Esophagus squamous epithelium (tissue), 5 donors: Measurements from ENCODE around the gene NFKBIZ. TPM values are rescaled to one million over a fixed set of nuclear protein-coding genes. Genes with fewer than 3 reads are reported as not detected.

Experiments
- DNase-seq: peaks from one replicate; lab custom pipeline; 2025; lab: John Stamatoyannopoulos, UW
- H3K27ac ChIP-seq, 4 donors: fragments of 200-600 bp; sonication (generic); one replicate each; pipeline ENCODE4 v1.5.1; 2016 to 2019; ENCODE audit warnings: mild to moderate bottlenecking in 1 of 4
- H3K27me3 ChIP-seq, 4 donors: fragments of 200-600 bp; sonication (generic); 1 replicate in 3 of 4; 2 replicates in 1 of 4; pipeline versions ENCODE4 v1.5.1 to v1.6.0; 2017 to 2021; ENCODE audit warnings: antibody characterized with exemption in 1 of 4
- H3K36me3 ChIP-seq, 3 donors: fragments of 200-600 bp; sonication (generic); one replicate each; pipeline ENCODE4 v1.5.1; 2016 to 2019
- H3K4me1 ChIP-seq, 3 donors: fragments of 200-600 bp; sonication (generic); one replicate each; pipeline ENCODE4 v1.5.1; 2017 to 2019
- H3K4me3 ChIP-seq, 4 donors: fragments of 200-600 bp; sonication (generic); 1 replicate in 3 of 4; 2 replicates in 1 of 4; pipeline ENCODE4 v1.5.1; 2016 to 2019; ENCODE audit warnings: mild to moderate bottlenecking in 2 of 4, moderate library complexity in 1 of 4
- H3K9me3 ChIP-seq, 3 donors: fragments of 200-600 bp; sonication (generic); one replicate each; pipeline ENCODE4 v1.5.1; 2016 to 2019
- CTCF ChIP-seq, 6 experiments: fragments of 450-650 bp in 4 of 6; fragments of 200-600 bp in 2 of 6; sonication (generic) in 2 of 6; IDR thresholded peaks; one replicate each; pipeline ENCODE4 v1.5.1; 2016 to 2019; ENCODE audit warnings: antibody characterized with exemption in 6 of 6, mild to moderate bottlenecking in 4 of 6, moderate library complexity in 4 of 6
- POLR2A ChIP-seq, 4 donors: fragments of 450-650 bp; IDR thresholded peaks; one replicate each; pipeline ENCODE4 v1.6.1; 2017; ENCODE audit warnings: antibody characterized with exemption in 4 of 4, mild to moderate bottlenecking in 4 of 4, moderate library complexity in 3 of 4
- WGBS, 2 donors: methylation state at CpG; one replicate each; pipeline ENCODE4 v1.1.5; 2018; 5-methylcytosine and 5-hydroxymethylcytosine counted together
- intact Hi-C: fragments of 100-400 bp; cut with DNase I; formaldehyde crosslinking; loops from one replicate; pipeline ENCODE4 v1.15.0; 2022
- total RNA-seq, 4 donors: library from RNA; depleted of rRNA; stranded (reverse); fragments of >200 nt; gene quantifications; one replicate each; pipeline ENCODE4 v1.1.0, GENCODE V29; 2016
- donor health status: DM: yes; HTN: yes; CAD: no.

NFKBIZ gene
- total RNA-seq, 4 donors from 2014 or later, result 19.2 to 108 (median 35.4) TPM

- DNase-seq, result no peak
- no peaks in the 10 kb centered on the region for H3K9me3 ChIP-seq
- TF ChIP-seq POLR2A (IDR thresholded peaks at IDR 0.05) (no peak), CTCF (IDR thresholded peaks at IDR 0.05) (no peak)
- no peaks in the 10 kb centered on the region for H3K27me3 ChIP-seq
- peaks cover 0 to 5% (median 0%) of the 10 kb centered on the region in 3 donors for H3K36me3 ChIP-seq
- H3K4me3 ChIP-seq, result no peak overlapping the region
- H3K4me1 ChIP-seq, result peaks cover 4 to 26% (median 9%) of the 10 kb centered on the region in 3 donors
- H3K27ac ChIP-seq, result no peak overlapping the region
- 72 to 89% methylated on average over 2 of the region's 2 CpGs for WGBS, 2 donors
- intact Hi-C loops, result no loop called here
Measured at GRCh38 chr3:101811875-101812274, 37.4 kb upstream of the NFKBIZ start.

- H3K9me3 ChIP-seq, result no peaks in the 10 kb centered on the region
- intact Hi-C loops, result no loop called here
- no peak for DNase-seq
- H3K27ac ChIP-seq, result no peak overlapping the region
- no peak overlapping the region for H3K4me3 ChIP-seq
- H3K36me3 ChIP-seq, result peaks cover 0 to 15% (median 0%) of the 10 kb centered on the region in 3 donors
- peaks cover 4 to 34% (median 9%) of the 10 kb centered on the region in 3 donors for H3K4me1 ChIP-seq
- H3K27me3 ChIP-seq, result no peaks in the 10 kb centered on the region
- TF ChIP-seq POLR2A (IDR thresholded peaks at IDR 0.05) (no peak), CTCF (IDR thresholded peaks at IDR 0.05) (no peak)
Measured at GRCh38 chr3:101812895-101813294, 36.4 kb upstream of the NFKBIZ start.

- H3K4me3 ChIP-seq, result no peak overlapping the region
- H3K4me1 ChIP-seq, result peaks cover 4 to 32% (median 9%) of the 10 kb centered on the region in 3 donors
- H3K36me3 ChIP-seq, result peaks cover 0 to 16% (median 0%) of the 10 kb centered on the region in 3 donors
- no peaks in the 10 kb centered on the region for H3K27me3 ChIP-seq
- WGBS, 2 donors, result 64 to 68% methylated on average over 7 of the region's 7 CpGs
- TF ChIP-seq CTCF (IDR thresholded peaks at IDR 0.05) (peak; percentile 33 to 78 (median 66)), POLR2A (IDR thresholded peaks at IDR 0.05) (no peak)
- intact Hi-C loops, result no loop called here
- DNase-seq, result no peak
- no peaks in the 10 kb centered on the region for H3K9me3 ChIP-seq
- H3K27ac ChIP-seq, result no peak overlapping the region
Measured at GRCh38 chr3:101813817-101814440, 35.4 kb upstream of the NFKBIZ start.

GRCh38 chr3:101814835-101815234 lies 34.5 kb upstream of the NFKBIZ start:
- Histone ChIP-seq H3K36me3 (peaks cover 0 to 16% (median 0%) of the 10 kb centered on the region in 3 donors), H3K27ac (no peak overlapping the region), H3K9me3 (no peaks in the 10 kb centered on the region), H3K27me3 (no peaks in the 10 kb centered on the region), H3K4me3 (no peak overlapping the region), H3K4me1 (peaks cover 0 to 23% (median 2%) of the 10 kb centered on the region in 3 donors)
- 61 to 76% methylated on average over 3 of the region's 3 CpGs for WGBS, 2 donors
- TF ChIP-seq POLR2A (IDR thresholded peaks at IDR 0.05), result no peak
- no peak for TF ChIP-seq CTCF (IDR thresholded peaks at IDR 0.05)
- intact Hi-C loops, result no loop called here
- no peak for DNase-seq

- Histone ChIP-seq H3K4me3 (no peak overlapping the region), H3K36me3 (peaks cover 0 to 18% (median 0%) of the 10 kb centered on the region in 3 donors), H3K27me3 (no peaks in the 10 kb centered on the region), H3K4me1 (peaks cover 0 to 19% (median 0%) of the 10 kb centered on the region in 3 donors), H3K9me3 (no peaks in the 10 kb centered on the region), H3K27ac (no peak overlapping the region)
- intact Hi-C loops, result no loop called here
- no peak for TF ChIP-seq POLR2A (IDR thresholded peaks at IDR 0.05)
- TF ChIP-seq CTCF (IDR thresholded peaks at IDR 0.05), result no peak
- DNase-seq, result no peak
- 62 to 67% methylated on average over 4 of the region's 4 CpGs for WGBS, 2 donors
Measured at GRCh38 chr3:101816215-101817149, 32.8 kb upstream of the NFKBIZ start.
